B cell (primary cell): ENCODE measurements around the gene TAPBPL. TPM values are rescaled to one million over a fixed set of nuclear protein-coding genes. Genes with fewer than 3 reads are reported as not detected.

Experiments
- ATAC-seq: fragments of 200-7000 bp; cut with Tn5 transposase; one replicate; pipeline ENCODE4 v1.10.0; 2021; ENCODE audit warnings: low read depth, mild to moderate bottlenecking, moderate number of reproducible peaks, moderate library complexity
- CTCF ChIA-PET: fragments of 350-600 bp; sonication (Branson Sonifier 250); formaldehyde crosslinking; loops from one replicate; lab custom pipeline; 2021; ENCODE audit warnings: antibody characterized with exemption, inconsistent platforms; lab: Charles Lee
- POLR2A ChIA-PET: fragments of 350-600 bp; sonication (Branson Sonifier 250); formaldehyde crosslinking; loops from one replicate; lab custom pipeline; 2021; ENCODE audit warnings: antibody characterized with exemption; lab: Charles Lee
- DNase-seq: peaks from one replicate; pipeline ENCODE4 v3.0.0; 2013
- H2AFZ ChIP-seq: 2 replicates; pipeline ENCODE4 v1.6.1; 2012; ENCODE audit warnings: mild to moderate bottlenecking, low read depth, low read length; ENCODE audit not compliant: insufficient read depth, poor library complexity, severe bottlenecking
- H3K27ac ChIP-seq, 2 donors: 1 replicate in 1 of 2; 2 replicates in 1 of 2; pipeline ENCODE4 v1.5.1; 2012 to 2013; ENCODE audit warnings: low read length in 2 of 2, mild to moderate bottlenecking in 2 of 2, moderate library complexity in 1 of 2
- H3K27me3 ChIP-seq, 4 experiments: fragments of 200-600 bp in 1 of 4; sonication (generic) in 1 of 4; replicated peaks in 1 of 4; 1 replicate in 2 of 4; 2 replicates in 2 of 4; pipeline versions ENCODE4 v1.6.1 to v1.7.0; 2013 to 2016; ENCODE audit warnings: low read length in 3 of 4, mild to moderate bottlenecking in 2 of 4, mixed read lengths in 1 of 4, moderate library complexity in 1 of 4; ENCODE audit not compliant: insufficient read depth in 4 of 4, control insufficient read depth in 3 of 4; ENCODE audit errors: control extremely low read depth in 1 of 4
- H3K36me3 ChIP-seq, 2 experiments: replicated peaks in 1 of 2; 1 replicate in 1 of 2; 2 replicates in 1 of 2; pipeline versions ENCODE4 v1.6.1 to v1.7.1; 2013; ENCODE audit warnings: low read length in 1 of 2; ENCODE audit not compliant: insufficient read depth in 2 of 2, control insufficient read depth in 1 of 2; ENCODE audit errors: control extremely low read depth in 1 of 2, extremely low read depth in 1 of 2
- H3K4me1 ChIP-seq, 2 donors: fragments of 200-600 bp in 1 of 2; sonication (generic) in 1 of 2; 1 replicate in 1 of 2; 2 replicates in 1 of 2; pipeline versions ENCODE4 v1.5.1 to v1.6.1; 2013 to 2017; ENCODE audit warnings: low read length in 2 of 2; ENCODE audit not compliant: control insufficient read depth in 2 of 2, insufficient read depth in 2 of 2
- H3K4me2 ChIP-seq: replicated peaks from 2 replicates; pipeline ENCODE3; 2012; ENCODE audit warnings: mild to moderate bottlenecking, low read depth, low read length; ENCODE audit not compliant: poor library complexity, severe bottlenecking
- H3K4me3 ChIP-seq, 5 experiments: fragments of 200-600 bp in 1 of 5; sonication (generic) in 1 of 5; 1 replicate in 3 of 5; 2 replicates in 2 of 5; pipeline versions ENCODE4 v1.5.1 to v1.7.0; 2011 to 2016; ENCODE audit warnings: low read length in 4 of 5, mild to moderate bottlenecking in 4 of 5, low read depth in 2 of 5, control low read depth in 1 of 5, moderate library complexity in 1 of 5; ENCODE audit not compliant: insufficient read depth in 1 of 5; ENCODE audit errors: control extremely low read depth in 1 of 5, extremely low read depth in 1 of 5
- H3K79me2 ChIP-seq: fragments of 200-600 bp; sonication (generic); one replicate; pipeline ENCODE4 v1.6.0; 2016; ENCODE audit warnings: low read length; ENCODE audit not compliant: control insufficient read depth, insufficient read depth
- H3K9ac ChIP-seq: fragments of 200-600 bp; sonication (generic); 2 replicates; pipeline ENCODE4 v1.6.1; 2017; ENCODE audit warnings: mild to moderate bottlenecking, low read length, moderate library complexity
- H3K9me3 ChIP-seq, 3 donors: one replicate each; pipeline versions ENCODE4 v1.6.1 to v1.7.1; 2013; ENCODE audit warnings: low read length in 2 of 3; ENCODE audit not compliant: control insufficient read depth in 2 of 3, insufficient read depth in 1 of 3; ENCODE audit errors: control extremely low read depth in 1 of 3
- H4K20me1 ChIP-seq: 2 replicates; pipeline ENCODE4 v1.6.0; 2012; ENCODE audit warnings: mild to moderate bottlenecking, low read length; ENCODE audit not compliant: insufficient read depth, control insufficient read depth, poor library complexity, severe bottlenecking
- H3K27ac Mint-ChIP-seq: one replicate; pipeline ENCODE4 v1.8.0; 2021; ENCODE audit warnings: mixed read lengths
- H3K27me3 Mint-ChIP-seq: one replicate; pipeline ENCODE4 v1.8.0; 2021; ENCODE audit warnings: mixed read lengths
- H3K4me1 Mint-ChIP-seq: one replicate; pipeline ENCODE4 v1.8.0; 2021; ENCODE audit warnings: mixed read lengths
- H3K4me3 Mint-ChIP-seq: one replicate; pipeline ENCODE4 v1.8.0; 2021; ENCODE audit warnings: mixed read lengths
- H3K9me3 Mint-ChIP-seq: one replicate; pipeline ENCODE4 v1.8.0; 2022; ENCODE audit warnings: mixed read lengths; ENCODE audit not compliant: insufficient read depth
- EZH2 ChIP-seq: IDR thresholded peaks from 2 replicates; pipeline ENCODE4 v1.6.1; 2012; ENCODE audit warnings: borderline replicate concordance, low read depth, mild to moderate bottlenecking, moderate library complexity, low read length; ENCODE audit not compliant: insufficient read depth, poor library complexity, severe bottlenecking
- WGBS: methylation state at CpG from one replicate; pipeline ENCODE4 v1.1.5; 2013; ENCODE audit warnings: missing lambda C conversion rate; ENCODE audit not compliant: insufficient coverage; 5-methylcytosine and 5-hydroxymethylcytosine counted together
- intact Hi-C: fragments of 100-400 bp; cut with micrococcal nuclease; formaldehyde crosslinking; loops from one replicate; pipeline ENCODE4 v1.10.0; 2022
- polyA plus RNA-seq: library from polyadenylated mRNA; depleted of rRNA; stranded (reverse); fragments of >200 nt; gene quantifications from 2 replicates; pipeline ENCODE4 v1.2.3, GENCODE V29; 2012
- total RNA-seq, 2 donors: library from RNA; stranded (reverse); fragments of 120-200 nt in 1 of 2; gene quantifications; 1 replicate in 1 of 2; 2 replicates in 1 of 2; pipeline versions ENCODE4 v1.2.3 to v1.2.4, GENCODE V29; 2013 to 2022
- TF ChIP-seq, protein P1 (sequence below): fragments of 200-600 bp; IDR thresholded peaks from one replicate; pipeline ENCODE4 v1.8.0; 2022; ENCODE audit warnings: antibody characterized with exemption, mild to moderate bottlenecking

Gene TAPBPL
- total and polyA plus RNA-seq, 2 donors (not counting 1 experiment from before 2014, with no cell fraction given): 80.5 to 103 TPM

DNA sequence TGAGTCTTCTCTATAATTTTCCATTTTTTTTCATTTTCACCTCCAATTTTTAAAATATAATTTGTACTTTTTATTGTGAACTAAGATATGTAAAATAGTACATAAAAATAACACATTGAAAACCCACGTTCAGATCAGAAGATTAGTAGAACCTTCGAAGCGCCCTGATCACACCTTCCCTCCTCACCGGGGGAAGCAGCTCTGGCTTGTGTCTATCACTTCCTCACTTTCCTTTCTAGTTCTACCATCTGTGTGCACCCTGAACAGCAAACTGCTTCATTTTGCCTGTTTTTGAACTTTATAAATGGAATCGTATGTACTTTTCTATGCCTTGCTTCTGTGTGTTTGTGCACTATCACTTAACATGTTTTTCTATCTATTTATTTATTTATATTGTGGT, 18.9 kb upstream of the TAPBPL start:
- Histone ChIP-seq H3K27ac (no peak overlapping the region), H4K20me1 (no peaks in the 10 kb centered on the region), H3K4me1 (peaks cover 32 to 48% of the 10 kb centered on the region in 2 donors), H3K79me2 (no peaks in the 10 kb centered on the region), H3K27me3 (no peaks in the 10 kb centered on the region), H2AFZ (peak overlapping the region; percentile 21), H3K9ac (peak overlapping the region; percentile 32), H3K9me3 (no peaks in the 10 kb centered on the region), H3K36me3 (no peaks in the 10 kb centered on the region), H3K4me2 (peak overlapping the region; percentile 52), H3K4me3 (no peak overlapping the region)
- intact Hi-C loops: loop anchor here (1.0 kb wide), 1 partner anchor 11 kb away; the partner anchor contains the start of gene CD27
- Mint-ChIP-seq H3K27ac (peak overlapping the region; percentile 60), H3K4me1 (peaks cover 44% of the 10 kb centered on the region), H3K9me3 (no peaks in the 10 kb centered on the region), H3K27me3 (no peaks in the 10 kb centered on the region), H3K4me3 (peak overlapping the region; percentile 66)
- CTCF ChIA-PET: interaction anchor here (2.8 to 3.3 kb wide), 2 partner anchors 18 to 33 kb away, joined by 7 to 17 read pairs; partner anchors contain the start of gene TAPBPL
- DNase-seq: no peak
- POLR2A ChIA-PET: interaction anchor here (0.6 to 4.0 kb wide), 5 partner anchors 11 to 101 kb away, joined by 3 to 21 read pairs (median 6); partner anchors contain the start of genes CD27, GAPDH and VAMP1
- TF ChIP-seq, protein P1, sequence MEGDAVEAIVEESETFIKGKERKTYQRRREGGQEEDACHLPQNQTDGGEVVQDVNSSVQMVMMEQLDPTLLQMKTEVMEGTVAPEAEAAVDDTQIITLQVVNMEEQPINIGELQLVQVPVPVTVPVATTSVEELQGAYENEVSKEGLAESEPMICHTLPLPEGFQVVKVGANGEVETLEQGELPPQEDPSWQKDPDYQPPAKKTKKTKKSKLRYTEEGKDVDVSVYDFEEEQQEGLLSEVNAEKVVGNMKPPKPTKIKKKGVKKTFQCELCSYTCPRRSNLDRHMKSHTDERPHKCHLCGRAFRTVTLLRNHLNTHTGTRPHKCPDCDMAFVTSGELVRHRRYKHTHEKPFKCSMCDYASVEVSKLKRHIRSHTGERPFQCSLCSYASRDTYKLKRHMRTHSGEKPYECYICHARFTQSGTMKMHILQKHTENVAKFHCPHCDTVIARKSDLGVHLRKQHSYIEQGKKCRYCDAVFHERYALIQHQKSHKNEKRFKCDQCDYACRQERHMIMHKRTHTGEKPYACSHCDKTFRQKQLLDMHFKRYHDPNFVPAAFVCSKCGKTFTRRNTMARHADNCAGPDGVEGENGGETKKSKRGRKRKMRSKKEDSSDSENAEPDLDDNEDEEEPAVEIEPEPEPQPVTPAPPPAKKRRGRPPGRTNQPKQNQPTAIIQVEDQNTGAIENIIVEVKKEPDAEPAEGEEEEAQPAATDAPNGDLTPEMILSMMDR: no peak
- TF ChIP-seq EZH2: no peak
- 0% methylated on average over 2 of the region's 5 CpGs for WGBS
- peak; percentile 46 for ATAC-seq
